H1 (cell line): ENCODE results near the gene FBP1.

Experiments
- CHD2 ChIP-seq: IDR thresholded peaks from 2 replicates; pipeline ENCODE4 v1.6.1; 2012; ENCODE audit warnings: low read length, improper control_type of control experiment
- EP300 ChIP-seq, 2 experiments: IDR thresholded peaks; 1 replicate in 1 of 2; 2 replicates in 1 of 2; pipeline ENCODE4 v1.6.1; 2011 to 2012; ENCODE audit warnings: low read depth in 2 of 2, low read length in 2 of 2, mild to moderate bottlenecking in 2 of 2, borderline replicate concordance in 1 of 2, inconsistent platforms in 1 of 2, moderate library complexity in 1 of 2
- POLR2A ChIP-seq, 2 experiments: IDR thresholded peaks; 1 replicate in 1 of 2; 2 replicates in 1 of 2; pipeline ENCODE4 v1.6.1; 2011; ENCODE audit warnings: low read depth in 2 of 2, low read length in 2 of 2, mild to moderate bottlenecking in 2 of 2; ENCODE audit errors: control extremely low read depth in 1 of 2
- RAD21 ChIP-seq, 2 experiments: IDR thresholded peaks in 1 of 2; conservative IDR thresholded peaks in 1 of 2; 2 replicates each; pipeline ENCODE4 v1.6.1; 2011; ENCODE audit warnings: low read depth in 2 of 2, low read length in 2 of 2, improper control_type of control experiment in 1 of 2, inconsistent platforms in 1 of 2, mild to moderate bottlenecking in 1 of 2, moderate library complexity in 1 of 2
- RFX5 ChIP-seq: IDR thresholded peaks from 2 replicates; pipeline ENCODE4 v1.6.1; 2011; ENCODE audit warnings: low read depth, low read length, improper control_type of control experiment, borderline replicate concordance
- SP2 ChIP-seq: IDR thresholded peaks from 2 replicates; pipeline ENCODE4 v1.6.1; 2012; ENCODE audit warnings: mild to moderate bottlenecking, low read length, inconsistent platforms
- YY1 ChIP-seq: IDR thresholded peaks from 2 replicates; pipeline ENCODE4 v1.6.1; 2011; ENCODE audit warnings: low read depth, mild to moderate bottlenecking, low read length
- TF ChIP-seq, protein P1 (sequence below): IDR thresholded peaks from 2 replicates; pipeline ENCODE4 v1.6.1; 2011; ENCODE audit warnings: low read length, improper control_type of control experiment
- TF ChIP-seq, protein P2 (sequence below), 3 experiments: IDR thresholded peaks; 1 replicate in 2 of 3; 2 replicates in 1 of 3; pipeline versions ENCODE4 v1.5.1 to v1.6.1; 2011; ENCODE audit warnings: low read length in 3 of 3, mild to moderate bottlenecking in 3 of 3, inconsistent platforms in 2 of 3, low read depth in 1 of 3, moderate library complexity in 1 of 3; ENCODE audit not compliant: insufficient read depth in 1 of 3; ENCODE audit errors: control extremely low read depth in 1 of 3

DNA sequence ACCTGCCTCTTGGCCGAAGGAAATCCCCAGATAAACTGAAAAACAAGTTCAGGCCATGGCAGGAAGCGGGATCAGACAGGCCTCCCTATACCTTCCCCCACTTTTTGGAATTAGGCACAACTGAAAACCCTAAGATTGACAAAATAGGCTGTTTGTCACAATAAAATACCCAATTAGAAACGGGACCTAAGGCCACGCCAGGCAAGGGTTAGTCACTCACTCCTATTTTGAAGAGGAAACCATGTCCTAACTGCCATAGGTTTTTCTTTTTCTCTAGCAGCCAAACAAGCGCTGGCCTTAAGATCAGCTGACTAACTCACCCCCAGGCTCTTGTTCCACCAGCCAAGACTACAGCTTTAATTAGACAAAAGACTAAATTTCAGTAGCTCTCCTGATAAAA, 57.6 kb downstream of the FBP1 start:
- no peak for TF ChIP-seq CHD2
- no peak for TF ChIP-seq POLR2A (IDR thresholded peaks at IDR 0.05; ENCODE audit: control extremely low read depth in 1 of 2, low read depth in 2 of 2, low read length in 2 of 2)
- TF ChIP-seq RFX5 = no peak
- TF ChIP-seq, protein P1, sequence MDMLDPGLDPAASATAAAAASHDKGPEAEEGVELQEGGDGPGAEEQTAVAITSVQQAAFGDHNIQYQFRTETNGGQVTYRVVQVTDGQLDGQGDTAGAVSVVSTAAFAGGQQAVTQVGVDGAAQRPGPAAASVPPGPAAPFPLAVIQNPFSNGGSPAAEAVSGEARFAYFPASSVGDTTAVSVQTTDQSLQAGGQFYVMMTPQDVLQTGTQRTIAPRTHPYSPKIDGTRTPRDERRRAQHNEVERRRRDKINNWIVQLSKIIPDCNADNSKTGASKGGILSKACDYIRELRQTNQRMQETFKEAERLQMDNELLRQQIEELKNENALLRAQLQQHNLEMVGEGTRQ = no peak
- TF ChIP-seq, protein P2, sequence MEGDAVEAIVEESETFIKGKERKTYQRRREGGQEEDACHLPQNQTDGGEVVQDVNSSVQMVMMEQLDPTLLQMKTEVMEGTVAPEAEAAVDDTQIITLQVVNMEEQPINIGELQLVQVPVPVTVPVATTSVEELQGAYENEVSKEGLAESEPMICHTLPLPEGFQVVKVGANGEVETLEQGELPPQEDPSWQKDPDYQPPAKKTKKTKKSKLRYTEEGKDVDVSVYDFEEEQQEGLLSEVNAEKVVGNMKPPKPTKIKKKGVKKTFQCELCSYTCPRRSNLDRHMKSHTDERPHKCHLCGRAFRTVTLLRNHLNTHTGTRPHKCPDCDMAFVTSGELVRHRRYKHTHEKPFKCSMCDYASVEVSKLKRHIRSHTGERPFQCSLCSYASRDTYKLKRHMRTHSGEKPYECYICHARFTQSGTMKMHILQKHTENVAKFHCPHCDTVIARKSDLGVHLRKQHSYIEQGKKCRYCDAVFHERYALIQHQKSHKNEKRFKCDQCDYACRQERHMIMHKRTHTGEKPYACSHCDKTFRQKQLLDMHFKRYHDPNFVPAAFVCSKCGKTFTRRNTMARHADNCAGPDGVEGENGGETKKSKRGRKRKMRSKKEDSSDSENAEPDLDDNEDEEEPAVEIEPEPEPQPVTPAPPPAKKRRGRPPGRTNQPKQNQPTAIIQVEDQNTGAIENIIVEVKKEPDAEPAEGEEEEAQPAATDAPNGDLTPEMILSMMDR (IDR thresholded peaks at IDR 0.05; ENCODE audit: control extremely low read depth in 1 of 3, insufficient read depth in 1 of 3, low read depth in 1 of 3, low read length in 3 of 3) = no peak
- no peak for TF ChIP-seq EP300 (IDR thresholded peaks at IDR 0.05; ENCODE audit: borderline replicate concordance in 1 of 2, low read depth in 2 of 2, low read length in 2 of 2)
- no peak for TF ChIP-seq SP2
- no peak for TF ChIP-seq YY1
- TF ChIP-seq RAD21 (IDR thresholded peaks at IDR 0.05 in 1 of 2, conservative IDR thresholded peaks at IDR 0.05 in 1 of 2; ENCODE audit: low read depth in 2 of 2, low read length in 2 of 2) = no peak
